Esophagus squamous epithelium (tissue), 4 donors: Measurements from ENCODE around the gene DGKD.

Experiments used
- CTCF ChIP-seq, 6 experiments: fragments of 450-650 bp in 4 of 6; fragments of 200-600 bp in 2 of 6; sonication (generic) in 2 of 6; IDR thresholded peaks; one replicate each; pipeline ENCODE4 v1.5.1; 2016 to 2019; ENCODE audit warnings: antibody characterized with exemption in 6 of 6, mild to moderate bottlenecking in 4 of 6, moderate library complexity in 4 of 6
- POLR2A ChIP-seq, 4 donors: fragments of 450-650 bp; IDR thresholded peaks; one replicate each; pipeline ENCODE4 v1.6.1; 2017; ENCODE audit warnings: antibody characterized with exemption in 4 of 4, mild to moderate bottlenecking in 4 of 4, moderate library complexity in 3 of 4

GRCh38 chr2:233412405-233412804, 58.1 kb downstream of the DGKD start:
- TF ChIP-seq CTCF (IDR thresholded peaks at IDR 0.05) (no peak), POLR2A (IDR thresholded peaks at IDR 0.05) (no peak)
